ENCODE results near the gene EOLA2.

- TF ChIP-seq CTCF (IDR thresholded peaks at IDR 0.05; ENCODE audit: control extremely low read depth in 1 of 3, insufficient read depth in 1 of 3, low read depth in 1 of 3, low read length in 3 of 3) (no peak), HDAC2 (IDR thresholded peaks at IDR 0.05; ENCODE audit: borderline replicate concordance in 1 of 2, low read depth in 2 of 2, low read length in 2 of 2) (no peak), RFX5 (IDR thresholded peaks at IDR 0.05; ENCODE audit: borderline replicate concordance, low read depth, low read length) (no peak), TCF12 (IDR thresholded peaks at IDR 0.05; ENCODE audit: low read depth, low read length) (no peak), MAFK (IDR thresholded peaks at IDR 0.05; ENCODE audit: low read depth, low read length) (no peak), POLR2AphosphoS5 (IDR thresholded peaks at IDR 0.05; ENCODE audit: low read depth, low read length) (no peak), YY1 (IDR thresholded peaks at IDR 0.05; ENCODE audit: low read depth, low read length) (no peak), CEBPB (IDR thresholded peaks at IDR 0.05; ENCODE audit: low read depth, low read length) (no peak), BRCA1 (IDR thresholded peaks at IDR 0.05; ENCODE audit: low read depth, low read length) (no peak), KDM4A (IDR thresholded peaks at IDR 0.05; ENCODE audit: low read depth, low read length, severe bottlenecking) (no peak), MAX (IDR thresholded peaks at IDR 0.05) (no peak)
Observed at GRCh38 chrX:149898554-149898953, 39.7 kb downstream of the EOLA2 start.
